DMS153 treated with DMSO at 0.1 percent for 48 hours (cell line): Measurements from ENCODE around the gene C2CD4A.

Source experiments
- DNase-seq: peaks from one replicate; lab custom pipeline; 2025; ENCODE audit not compliant: unreplicated experiment; lab: John Stamatoyannopoulos, UW

Gene C2CD4A

DNA sequence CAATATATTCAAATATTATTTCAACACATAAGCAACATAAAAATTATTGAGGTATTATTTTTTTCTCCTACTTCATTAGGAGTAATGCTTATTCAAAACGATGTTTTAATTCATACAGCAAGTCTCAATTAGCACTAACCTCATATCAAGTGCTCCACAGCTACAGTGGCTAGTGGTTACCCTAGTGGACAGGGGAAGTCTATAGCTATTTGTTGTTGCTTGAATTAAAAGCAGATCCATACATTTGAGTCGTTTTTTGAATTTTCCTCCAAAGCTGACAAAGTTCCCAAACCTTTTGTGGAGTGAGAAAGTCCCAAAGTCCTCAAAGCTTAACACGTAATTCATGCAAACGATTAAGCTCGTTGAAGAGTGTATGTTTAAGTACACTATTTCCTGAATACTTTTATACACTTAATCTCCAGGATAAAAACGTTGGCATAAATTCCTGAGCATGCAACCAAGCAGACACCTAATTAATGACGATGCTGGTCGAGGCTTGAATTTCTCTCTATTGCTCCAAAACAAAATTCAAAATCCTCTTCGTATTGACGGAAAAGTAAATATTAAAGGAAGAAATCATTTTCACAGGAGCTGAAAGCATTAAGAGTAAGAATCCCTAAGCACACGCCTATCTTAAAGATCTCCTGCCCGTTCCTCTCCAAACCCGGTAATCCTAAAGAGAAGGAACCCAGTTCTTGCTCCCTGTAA is 7.5 kb upstream of the C2CD4A start:
- DNase-seq = no peak

DNA sequence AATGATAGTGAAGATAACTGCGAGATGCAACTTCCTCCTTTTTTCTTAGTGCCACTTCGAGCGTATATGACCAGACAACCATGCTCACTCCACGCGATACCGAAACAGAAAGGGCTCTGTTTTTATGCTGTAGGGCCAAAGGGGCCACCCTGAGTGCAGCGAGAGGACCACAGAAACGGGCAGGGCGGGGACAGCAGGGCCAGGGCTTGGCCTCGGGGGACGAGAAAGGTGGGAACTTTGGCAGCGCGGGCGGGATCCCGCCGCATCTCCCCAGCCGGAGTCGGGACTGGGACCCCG is 7.0 kb upstream of the C2CD4A start:
- DNase-seq = no peak

DNA sequence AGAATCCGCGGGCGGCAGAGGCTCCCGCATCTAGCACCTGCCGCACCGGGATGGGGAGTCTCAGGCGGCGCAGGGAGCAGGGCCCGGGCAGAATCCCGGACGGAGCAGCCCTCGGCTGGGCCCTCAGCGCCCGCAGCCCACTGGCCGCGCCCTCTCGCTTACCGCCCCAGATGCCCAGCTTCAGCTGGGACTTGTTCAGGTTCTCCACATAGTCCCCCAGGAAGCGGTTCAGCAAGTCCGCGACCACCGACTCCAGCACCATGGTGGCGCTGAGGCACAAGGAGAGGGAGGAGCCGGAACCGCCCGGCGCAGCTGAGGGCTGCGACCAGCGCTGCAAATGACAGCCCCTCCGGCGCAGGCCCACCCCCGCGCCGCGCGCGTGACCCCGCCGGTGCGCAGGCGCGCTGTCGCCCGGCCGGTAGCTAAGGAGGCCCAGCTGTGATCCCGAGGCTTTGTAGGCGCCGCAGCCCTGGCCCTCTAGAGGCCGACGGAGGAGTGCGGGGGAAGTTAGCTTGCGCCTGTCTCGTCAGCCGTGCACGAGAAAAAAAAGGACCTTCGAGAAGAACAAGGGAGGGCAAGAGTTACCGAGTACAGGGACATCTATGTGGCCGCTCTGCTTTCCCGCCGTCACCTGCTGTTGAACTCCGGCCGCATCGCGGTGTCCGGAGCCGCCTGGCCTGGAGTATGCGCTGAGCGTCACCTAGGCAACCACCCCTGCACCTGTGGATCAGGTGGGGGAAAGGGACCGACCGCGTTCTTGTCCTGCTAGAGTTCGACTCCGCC is 6.5 kb upstream of the C2CD4A start, which contains the start of gene VPS13C:
Gene VPS13C, minus strand, starts transcription at position 335 of the 783 bp plus-strand sequence. Its CDS starts 73 bp downstream, at position 262.
- DNase-seq = peak; percentile 47

DNA sequence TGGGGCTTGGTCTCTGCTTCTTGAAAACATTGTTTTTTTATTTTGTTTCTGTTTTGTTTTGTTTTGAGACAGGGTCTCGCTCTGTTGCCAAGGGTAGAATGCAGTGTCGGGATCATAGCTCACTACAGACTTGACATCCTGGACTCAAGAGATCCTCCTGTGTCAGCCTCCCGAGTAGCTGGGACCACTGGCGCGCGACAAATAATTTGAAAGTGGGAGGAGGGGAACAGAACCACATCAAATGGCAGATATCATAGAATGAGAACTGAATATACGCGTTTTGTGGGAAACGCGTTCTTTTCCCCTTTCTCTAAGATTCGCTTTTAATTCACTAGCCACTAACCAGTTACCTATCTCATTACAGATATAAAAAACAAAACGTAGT is 5.9 kb upstream of the C2CD4A start:
- DNase-seq = no peak

DNA sequence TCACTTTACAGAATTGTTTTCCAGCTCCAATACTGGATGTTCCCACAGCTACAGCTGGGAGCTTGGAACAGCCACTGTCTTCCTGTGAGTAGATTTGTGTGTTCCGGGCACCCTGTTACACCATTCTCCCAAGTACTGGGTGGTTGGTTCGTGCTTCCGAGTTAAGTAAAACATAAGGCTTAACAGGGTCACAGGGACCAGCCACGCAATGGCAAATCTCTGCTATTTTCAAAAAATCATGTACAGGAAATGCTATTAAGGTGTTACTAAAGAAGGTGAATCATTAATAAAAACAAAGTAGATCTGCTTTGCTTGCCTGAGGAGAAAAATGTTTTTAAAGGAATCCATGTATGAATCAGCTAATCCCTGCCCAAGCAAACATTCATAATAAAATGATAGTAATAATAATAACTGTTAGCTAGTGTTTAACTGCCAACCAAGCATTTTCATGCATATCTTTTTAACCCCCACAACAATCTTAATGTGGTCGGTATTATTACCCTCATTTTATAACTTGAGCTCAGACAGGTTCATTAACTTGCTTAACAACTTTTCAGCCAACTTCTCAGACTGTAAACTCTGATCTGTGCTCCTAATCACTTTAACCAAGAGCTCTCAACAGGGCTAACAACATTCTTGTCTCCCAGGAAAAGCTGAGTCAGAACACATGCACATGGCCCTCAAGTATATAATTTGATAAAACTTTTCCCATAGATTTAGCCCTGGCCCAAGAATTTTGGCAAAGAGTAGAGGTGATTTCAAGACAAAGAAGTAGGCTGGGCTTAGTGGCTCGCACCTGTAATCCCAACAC is 2.7 kb upstream of the C2CD4A start:
- no peak for DNase-seq

DNA sequence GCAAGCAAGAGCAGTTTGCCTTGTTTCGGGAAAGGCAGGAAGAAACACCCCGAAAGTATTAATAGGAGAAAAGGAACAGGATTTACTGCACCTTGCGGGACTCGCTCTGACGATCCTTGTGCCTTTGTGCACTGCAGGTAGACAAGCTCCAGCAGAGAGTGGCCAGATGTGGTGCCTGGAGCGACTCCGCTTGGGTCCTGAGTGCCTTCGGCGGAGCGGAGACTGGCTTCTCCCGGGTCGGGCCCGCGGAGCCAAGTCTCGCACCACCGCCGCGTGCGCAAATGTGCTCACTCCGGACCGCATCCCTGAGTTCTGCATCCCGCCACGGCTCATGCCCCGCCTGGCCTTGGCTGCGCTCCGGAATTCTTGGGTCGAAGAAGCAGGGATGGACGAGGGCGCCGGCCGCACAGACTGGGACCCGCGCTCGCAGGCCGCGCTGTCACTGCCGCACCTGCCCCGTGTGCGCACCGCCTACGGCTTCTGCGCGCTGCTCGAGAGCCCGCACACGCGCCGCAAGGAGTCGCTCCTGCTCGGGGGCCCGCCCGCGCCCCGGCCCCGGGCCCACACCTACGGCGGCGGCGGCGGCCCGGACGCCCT is 769 bp downstream of the C2CD4A start:
- no peak for DNase-seq

DNA sequence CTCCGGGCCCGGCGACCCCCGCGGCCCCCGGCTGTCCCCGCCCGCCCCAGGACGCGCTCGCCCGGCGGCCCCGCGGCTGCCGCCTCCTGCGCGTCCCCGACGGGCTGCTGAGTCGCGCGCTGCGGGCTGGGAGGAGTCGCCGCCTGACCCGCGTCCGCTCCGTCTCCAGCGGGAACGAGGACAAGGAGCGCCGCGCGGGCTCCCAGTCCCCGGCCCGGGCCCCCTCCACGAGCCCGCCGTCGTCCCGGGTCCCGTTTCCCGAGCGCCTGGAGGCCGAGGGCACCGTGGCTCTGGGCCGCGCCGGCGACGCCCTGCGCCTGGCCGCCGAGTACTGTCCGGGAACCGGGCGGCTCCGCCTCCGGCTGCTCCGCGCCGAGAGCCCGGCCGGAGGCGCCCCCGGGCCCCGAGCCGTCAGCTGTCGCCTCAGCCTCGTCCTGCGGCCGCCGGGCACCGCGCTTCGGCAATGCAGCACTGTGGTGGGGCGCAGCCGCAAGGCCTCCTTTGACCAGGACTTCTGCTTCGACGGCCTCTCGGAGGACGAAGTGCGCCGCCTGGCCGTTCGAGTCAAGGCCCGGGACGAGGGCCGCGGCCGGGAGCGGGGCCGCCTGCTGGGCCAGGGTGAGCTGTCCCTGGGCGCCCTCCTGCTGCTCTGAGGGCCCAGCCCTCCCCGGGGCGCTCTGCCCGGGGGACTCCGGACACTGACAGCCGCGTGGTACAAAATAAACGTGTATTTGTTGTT is 1.5 kb downstream of the C2CD4A start:
- no peak for DNase-seq

DNA sequence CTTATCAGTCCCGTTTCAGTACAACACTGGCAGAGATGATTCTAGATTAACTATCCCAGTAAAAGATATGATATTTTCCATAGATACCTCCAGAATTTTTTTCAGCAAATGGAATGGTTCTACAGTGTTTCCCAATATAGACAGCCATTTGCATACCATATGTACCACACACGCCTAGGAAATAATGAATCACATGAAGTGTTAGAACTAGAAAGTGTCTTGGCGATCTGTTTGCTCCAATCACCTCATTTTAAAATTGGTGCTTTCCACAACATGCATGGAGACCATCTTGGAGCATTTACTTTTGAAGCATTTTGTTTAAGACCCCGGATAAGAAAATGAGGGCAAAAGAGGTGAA is 2.0 kb downstream of the C2CD4A start:
- no peak for DNase-seq

DNA sequence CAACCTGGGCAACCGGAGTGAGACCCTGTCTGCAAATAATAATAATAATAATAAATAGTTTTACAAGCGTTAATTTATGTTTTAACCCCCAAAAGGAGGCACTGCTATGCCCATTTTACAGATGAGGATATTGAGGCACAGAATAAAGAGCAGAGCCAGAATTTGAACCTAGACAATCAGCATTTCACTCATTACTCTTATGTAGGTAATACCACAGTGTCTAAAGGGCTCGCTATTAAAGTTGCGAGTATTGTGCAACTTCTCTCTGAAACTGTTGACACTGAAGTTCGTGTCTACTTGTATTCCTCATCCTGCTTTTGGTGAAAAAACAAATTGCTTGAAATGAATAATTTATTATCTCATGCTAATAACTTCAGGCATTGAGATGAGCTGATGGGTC is 2.8 kb downstream of the C2CD4A start:
- no peak for DNase-seq

DNA sequence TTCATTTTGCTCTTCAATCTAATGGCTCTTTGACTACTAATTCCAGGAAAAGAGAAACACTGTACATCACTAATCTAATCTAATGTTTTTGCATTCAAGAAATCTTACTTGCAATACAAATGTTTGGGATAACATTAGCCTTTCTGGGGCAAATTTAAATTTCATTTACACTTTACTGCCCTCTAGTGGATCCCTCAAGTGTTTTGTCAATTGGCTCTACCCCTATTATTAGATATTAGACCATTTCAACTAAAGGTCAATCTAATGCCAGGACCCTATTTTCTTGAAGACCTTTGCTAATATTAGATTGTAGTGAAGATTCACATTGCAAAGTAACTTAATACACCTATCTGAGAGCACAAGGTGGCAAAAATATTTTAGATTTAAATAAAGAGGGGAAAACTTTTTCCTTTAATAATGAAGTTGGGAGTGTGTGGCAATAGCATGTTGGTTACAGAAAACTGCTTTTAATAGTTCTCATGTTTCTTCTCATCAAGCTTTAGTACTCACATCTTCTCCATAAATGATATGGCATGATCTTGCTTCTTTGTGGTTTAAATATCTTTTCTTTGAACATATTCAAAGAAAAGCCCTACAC is 5.0 kb downstream of the C2CD4A start:
- no peak for DNase-seq

DNA sequence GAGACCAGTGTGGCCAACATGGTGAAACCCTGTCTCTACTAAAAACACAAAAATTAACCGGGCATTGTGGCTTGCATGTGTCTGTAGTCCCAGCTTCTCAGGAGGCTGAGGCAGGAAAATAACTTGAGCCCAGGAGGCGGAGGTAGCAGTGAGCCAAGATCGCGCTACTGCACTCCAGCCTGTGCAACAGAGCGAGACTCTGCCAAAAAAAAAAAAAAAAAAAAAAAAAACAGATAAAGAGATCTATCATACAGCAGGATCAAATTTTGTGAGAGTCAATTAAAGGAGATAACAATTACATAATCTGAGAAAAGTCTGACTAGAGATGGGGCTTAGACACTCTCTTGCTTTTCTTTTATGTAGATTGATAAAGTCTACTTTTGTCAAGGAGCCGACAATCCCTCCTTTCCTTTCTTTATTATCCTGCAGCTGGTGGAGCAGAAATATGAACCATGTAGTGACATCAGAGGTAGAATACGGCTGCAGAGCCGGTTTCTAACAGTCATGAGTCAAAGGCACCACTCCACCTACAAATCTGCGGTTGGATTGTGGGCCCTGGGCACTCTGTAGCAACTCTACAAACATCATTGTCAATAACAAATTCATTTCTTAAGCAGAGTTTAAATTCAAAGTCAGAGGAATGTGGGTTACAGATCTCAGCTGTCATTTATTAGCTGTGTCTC is 9.0 kb downstream of the C2CD4A start:
- no peak for DNase-seq

DNA sequence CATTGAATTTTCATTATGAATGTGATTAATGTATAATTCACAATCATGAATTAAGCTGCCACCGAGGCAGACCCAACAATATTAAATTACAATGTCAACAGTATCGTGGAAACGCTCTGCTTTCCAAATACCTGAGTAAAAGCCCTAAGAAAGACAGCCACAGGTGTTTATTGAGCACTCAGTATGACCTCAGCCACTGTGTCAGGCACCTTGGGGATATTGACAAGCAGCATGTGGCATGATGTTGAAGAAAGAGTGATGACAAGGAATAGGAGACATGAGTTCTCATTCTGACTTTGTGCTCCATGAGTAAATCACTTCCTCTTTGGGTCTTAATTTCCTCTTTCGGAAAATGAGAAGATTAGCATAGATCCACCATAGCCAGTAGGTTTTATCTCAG is 12.8 kb downstream of the C2CD4A start:
- no peak for DNase-seq

DNA sequence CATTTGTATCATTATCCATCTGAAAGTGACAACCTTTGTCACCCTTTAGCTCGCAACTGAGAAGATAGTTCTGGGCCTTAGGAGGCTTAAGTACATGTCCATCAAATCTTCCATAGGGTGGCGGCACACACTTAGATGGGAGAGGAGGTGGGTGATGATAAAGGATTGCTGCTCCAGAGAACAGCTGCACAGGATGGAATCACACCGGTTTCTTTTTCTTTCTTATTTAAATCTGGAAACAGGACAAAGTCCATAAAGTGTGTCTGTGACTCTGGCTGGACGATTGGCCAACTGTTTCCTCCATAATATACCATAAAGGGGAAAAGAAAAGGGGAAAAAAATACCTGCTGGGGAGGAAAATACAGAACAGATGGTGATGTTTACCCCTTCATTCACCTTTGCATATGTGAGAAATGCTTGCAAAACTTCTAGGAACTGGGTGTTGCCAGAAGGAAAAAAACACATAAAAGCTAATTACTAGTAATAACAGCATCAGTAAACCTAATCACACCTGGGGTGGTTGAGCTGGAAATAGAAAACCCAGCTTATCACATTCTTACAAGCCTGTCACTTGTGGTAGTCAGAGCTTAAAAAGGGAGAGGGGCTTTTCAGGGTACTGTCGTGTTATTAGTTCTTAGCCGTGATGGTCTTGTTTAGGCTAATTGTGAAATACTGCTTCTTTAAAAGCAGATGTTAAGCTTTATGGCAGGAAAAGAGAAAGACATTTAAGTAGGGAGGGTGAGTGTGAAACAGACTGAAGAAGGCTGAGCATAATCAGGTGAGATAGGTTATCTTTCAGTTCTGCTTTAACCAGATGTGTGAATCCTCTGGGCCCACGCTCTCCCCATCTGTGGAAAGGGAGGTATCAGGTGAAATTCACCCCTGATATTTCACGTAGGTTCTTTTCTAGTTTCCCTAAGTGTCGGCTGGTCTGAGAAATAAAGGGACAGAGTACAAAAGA is 16.7 kb downstream of the C2CD4A start:
- DNase-seq = no peak

DNA sequence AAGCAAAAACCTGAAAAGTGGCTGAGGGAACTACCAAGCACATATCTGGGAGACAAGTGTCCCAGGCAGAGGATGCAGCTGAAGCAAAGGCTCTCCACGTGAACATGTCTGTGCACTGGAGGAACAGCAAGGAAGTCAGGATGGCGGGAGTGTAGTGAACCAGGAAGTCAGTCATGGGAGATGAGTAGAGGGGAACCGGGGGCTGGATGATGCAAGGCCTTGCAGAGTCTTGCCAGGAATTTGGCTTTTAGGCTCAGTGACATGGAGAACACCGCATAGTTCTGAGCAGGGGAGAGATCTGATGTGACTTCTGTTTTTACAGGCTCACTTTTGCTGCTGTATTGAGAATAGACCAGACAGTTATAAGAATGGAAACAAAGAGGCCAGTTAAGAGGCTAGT is 19.0 kb downstream of the C2CD4A start:
- no peak for DNase-seq

DNA sequence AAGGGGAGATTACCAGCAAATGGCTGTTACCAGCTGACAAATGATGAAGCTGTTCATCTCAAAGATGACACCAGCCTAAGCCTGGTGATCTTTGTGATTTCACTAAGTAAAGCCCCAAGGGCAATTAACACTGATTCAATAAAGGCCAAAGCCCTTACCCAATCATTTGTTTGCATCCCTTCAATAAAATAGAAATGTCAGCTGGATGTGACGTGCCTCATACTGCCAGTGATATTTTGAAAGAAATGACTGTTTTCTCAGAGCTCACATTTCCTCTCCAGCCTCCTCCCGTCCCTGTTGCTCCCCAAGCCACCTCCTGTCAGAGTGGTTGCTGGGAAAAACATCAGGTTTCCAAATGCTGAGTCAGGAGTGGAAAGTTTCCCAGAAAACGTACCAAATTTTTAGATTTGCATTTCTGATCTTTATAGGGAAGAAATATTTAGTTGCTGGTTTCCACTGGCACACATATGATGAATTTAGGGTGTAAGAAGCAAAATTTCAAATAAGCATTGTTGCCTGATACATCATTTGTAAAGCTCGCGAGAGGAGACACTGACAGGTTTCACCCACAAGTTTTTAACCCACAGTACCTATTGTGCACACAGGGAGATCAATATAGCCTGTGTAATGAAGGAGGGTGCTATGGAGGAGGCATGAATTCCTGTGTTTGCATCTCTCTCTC is 21.0 kb downstream of the C2CD4A start:
- no peak for DNase-seq

DNA sequence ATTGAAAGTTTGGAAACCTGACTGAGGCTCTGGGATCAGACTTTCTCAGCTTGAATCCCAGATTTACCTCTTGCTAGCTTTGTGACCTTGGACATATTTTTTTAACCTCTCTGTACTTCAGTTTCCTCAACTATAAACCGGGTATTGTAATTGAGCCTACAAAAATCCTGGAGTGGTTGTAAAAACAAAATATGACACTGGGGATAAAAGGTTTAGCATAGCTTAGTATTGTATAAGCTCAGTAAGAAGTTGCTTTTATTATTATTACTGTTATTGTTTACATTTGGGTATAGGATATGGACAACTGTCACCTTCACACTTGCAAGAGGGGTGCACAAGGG is 21.5 kb downstream of the C2CD4A start:
- no peak for DNase-seq

DNA sequence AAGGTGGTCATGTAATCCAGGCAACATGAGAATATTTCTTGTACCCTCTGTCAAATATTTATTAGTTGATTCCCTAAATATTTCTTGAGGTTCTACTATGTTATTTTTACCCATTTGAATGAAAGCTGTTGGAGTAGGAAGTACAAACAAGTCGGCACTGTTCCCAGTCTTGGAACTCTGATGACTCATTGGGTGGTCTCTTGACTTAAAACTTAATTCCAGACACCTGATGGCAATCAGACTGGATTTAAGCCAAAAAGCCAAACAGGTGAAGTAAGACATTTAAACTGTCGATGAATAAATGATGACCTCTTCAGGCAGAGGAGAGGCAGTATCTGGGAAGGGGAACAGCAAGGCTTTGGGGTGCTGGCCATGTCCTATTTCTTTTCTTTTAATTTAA is 22.8 kb downstream of the C2CD4A start:
- no peak for DNase-seq

DNA sequence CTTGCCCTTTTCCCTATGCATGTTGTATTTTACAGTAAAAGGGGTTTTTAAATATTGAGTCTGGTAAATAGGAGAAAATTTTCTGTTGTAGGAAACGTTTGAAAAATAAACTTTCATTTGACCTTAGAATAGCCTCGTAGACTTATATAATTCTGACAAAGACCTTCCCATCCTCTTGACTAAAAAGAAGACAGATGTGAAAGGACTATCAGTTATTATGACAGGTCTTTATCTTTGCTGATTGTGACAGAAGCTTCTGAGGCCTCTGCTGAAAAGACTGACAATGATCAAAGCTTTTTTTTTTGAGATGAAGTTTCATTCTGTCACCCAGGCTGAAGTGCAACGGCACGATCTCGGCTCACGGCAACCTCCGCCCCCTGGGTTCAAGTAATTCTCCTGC is 24.2 kb downstream of the C2CD4A start:
- DNase-seq = no peak
